Measurements from ENCODE around the gene BCL6. TPM values are rescaled to one million over a fixed set of nuclear protein-coding genes. Genes with fewer than 3 reads are reported as not detected.

Gene BCL6
- total and polyA plus RNA-seq, 10 of the 15 experiments (the other 5 are each of a cell fraction or from before 2014, with no cell fraction given), result 0.04 to 0.85 (median 0.15) TPM

DNA sequence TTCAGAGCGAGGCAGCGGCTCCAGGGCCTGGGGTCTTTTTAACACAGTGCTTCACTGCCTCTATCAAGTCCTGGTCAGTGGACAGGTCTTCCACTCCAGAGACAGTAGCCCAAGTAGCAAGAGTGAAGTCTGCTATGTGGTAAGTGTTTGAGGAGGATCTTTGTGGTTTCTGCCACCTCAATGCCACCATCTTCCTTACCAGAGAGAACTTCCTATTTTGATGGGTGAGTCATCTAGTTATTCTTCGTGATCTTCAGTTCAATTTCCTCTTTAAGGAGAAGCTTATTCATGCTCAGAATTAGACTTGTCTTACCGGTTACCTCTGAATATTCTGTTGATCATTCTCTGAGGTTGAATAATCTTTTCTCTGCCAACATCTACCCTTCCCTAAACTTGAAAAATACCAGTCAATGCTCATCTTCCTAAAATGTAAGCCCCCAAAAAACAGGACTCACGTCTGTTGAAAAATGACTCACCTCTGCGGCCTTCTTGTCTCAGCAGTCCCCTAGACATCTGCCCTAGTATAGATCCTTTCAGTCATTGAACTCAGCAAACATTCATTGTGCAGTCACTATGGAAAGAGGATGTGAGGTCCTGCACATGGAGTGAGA, 32.2 kb upstream of the BCL6 start (continued):
- TF ChIP-seq NBN (IDR thresholded peaks at IDR 0.05) (no peak), RUNX3 (IDR thresholded peaks at IDR 0.05; ENCODE audit: low read length) (peak; percentile 90), DPF2 (IDR thresholded peaks at IDR 0.05) (0 out of 2 replicates have a peak, but pooled peaks have one; percentile 26), IKZF1 (conservative IDR thresholded peaks at IDR 0.05) (peak; percentile 73), NFIC (IDR thresholded peaks at IDR 0.05; ENCODE audit: low read depth, low read length) (peak; percentile 58; the same call in 1 of the 2 replicates), MEF2A (IDR thresholded peaks at IDR 0.05; ENCODE audit: insufficient read depth, low read depth, low read length) (no peak), HDAC2 (IDR thresholded peaks at IDR 0.05) (no peak), CHD2 (IDR thresholded peaks at IDR 0.05; ENCODE audit: borderline replicate concordance, low read depth, low read length) (no peak), BMI1 (IDR thresholded peaks at IDR 0.05; ENCODE audit: borderline replicate concordance) (no peak), ZNF24 (IDR thresholded peaks at IDR 0.05) (no peak), IKZF2 (IDR thresholded peaks at IDR 0.05) (peak; percentile 71), HCFC1 (IDR thresholded peaks at IDR 0.05; ENCODE audit: low read length) (no peak)
- TF ChIP-seq, protein P1, sequence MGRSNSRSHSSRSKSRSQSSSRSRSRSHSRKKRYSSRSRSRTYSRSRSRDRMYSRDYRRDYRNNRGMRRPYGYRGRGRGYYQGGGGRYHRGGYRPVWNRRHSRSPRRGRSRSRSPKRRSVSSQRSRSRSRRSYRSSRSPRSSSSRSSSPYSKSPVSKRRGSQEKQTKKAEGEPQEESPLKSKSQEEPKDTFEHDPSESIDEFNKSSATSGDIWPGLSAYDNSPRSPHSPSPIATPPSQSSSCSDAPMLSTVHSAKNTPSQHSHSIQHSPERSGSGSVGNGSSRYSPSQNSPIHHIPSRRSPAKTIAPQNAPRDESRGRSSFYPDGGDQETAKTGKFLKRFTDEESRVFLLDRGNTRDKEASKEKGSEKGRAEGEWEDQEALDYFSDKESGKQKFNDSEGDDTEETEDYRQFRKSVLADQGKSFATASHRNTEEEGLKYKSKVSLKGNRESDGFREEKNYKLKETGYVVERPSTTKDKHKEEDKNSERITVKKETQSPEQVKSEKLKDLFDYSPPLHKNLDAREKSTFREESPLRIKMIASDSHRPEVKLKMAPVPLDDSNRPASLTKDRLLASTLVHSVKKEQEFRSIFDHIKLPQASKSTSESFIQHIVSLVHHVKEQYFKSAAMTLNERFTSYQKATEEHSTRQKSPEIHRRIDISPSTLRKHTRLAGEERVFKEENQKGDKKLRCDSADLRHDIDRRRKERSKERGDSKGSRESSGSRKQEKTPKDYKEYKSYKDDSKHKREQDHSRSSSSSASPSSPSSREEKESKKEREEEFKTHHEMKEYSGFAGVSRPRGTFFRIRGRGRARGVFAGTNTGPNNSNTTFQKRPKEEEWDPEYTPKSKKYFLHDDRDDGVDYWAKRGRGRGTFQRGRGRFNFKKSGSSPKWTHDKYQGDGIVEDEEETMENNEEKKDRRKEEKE (IDR thresholded peaks at IDR 0.05), result no peak
- TF ChIP-seq, protein P2, sequence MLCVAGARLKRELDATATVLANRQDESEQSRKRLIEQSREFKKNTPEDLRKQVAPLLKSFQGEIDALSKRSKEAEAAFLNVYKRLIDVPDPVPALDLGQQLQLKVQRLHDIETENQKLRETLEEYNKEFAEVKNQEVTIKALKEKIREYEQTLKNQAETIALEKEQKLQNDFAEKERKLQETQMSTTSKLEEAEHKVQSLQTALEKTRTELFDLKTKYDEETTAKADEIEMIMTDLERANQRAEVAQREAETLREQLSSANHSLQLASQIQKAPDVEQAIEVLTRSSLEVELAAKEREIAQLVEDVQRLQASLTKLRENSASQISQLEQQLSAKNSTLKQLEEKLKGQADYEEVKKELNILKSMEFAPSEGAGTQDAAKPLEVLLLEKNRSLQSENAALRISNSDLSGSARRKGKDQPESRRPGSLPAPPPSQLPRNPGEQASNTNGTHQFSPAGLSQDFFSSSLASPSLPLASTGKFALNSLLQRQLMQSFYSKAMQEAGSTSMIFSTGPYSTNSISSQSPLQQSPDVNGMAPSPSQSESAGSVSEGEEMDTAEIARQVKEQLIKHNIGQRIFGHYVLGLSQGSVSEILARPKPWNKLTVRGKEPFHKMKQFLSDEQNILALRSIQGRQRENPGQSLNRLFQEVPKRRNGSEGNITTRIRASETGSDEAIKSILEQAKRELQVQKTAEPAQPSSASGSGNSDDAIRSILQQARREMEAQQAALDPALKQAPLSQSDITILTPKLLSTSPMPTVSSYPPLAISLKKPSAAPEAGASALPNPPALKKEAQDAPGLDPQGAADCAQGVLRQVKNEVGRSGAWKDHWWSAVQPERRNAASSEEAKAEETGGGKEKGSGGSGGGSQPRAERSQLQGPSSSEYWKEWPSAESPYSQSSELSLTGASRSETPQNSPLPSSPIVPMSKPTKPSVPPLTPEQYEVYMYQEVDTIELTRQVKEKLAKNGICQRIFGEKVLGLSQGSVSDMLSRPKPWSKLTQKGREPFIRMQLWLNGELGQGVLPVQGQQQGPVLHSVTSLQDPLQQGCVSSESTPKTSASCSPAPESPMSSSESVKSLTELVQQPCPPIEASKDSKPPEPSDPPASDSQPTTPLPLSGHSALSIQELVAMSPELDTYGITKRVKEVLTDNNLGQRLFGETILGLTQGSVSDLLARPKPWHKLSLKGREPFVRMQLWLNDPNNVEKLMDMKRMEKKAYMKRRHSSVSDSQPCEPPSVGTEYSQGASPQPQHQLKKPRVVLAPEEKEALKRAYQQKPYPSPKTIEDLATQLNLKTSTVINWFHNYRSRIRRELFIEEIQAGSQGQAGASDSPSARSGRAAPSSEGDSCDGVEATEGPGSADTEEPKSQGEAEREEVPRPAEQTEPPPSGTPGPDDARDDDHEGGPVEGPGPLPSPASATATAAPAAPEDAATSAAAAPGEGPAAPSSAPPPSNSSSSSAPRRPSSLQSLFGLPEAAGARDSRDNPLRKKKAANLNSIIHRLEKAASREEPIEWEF (IDR thresholded peaks at IDR 0.05; ENCODE audit: insufficient replicate concordance, low read depth, low read length), result no peak
- TF ChIP-seq, protein P3, sequence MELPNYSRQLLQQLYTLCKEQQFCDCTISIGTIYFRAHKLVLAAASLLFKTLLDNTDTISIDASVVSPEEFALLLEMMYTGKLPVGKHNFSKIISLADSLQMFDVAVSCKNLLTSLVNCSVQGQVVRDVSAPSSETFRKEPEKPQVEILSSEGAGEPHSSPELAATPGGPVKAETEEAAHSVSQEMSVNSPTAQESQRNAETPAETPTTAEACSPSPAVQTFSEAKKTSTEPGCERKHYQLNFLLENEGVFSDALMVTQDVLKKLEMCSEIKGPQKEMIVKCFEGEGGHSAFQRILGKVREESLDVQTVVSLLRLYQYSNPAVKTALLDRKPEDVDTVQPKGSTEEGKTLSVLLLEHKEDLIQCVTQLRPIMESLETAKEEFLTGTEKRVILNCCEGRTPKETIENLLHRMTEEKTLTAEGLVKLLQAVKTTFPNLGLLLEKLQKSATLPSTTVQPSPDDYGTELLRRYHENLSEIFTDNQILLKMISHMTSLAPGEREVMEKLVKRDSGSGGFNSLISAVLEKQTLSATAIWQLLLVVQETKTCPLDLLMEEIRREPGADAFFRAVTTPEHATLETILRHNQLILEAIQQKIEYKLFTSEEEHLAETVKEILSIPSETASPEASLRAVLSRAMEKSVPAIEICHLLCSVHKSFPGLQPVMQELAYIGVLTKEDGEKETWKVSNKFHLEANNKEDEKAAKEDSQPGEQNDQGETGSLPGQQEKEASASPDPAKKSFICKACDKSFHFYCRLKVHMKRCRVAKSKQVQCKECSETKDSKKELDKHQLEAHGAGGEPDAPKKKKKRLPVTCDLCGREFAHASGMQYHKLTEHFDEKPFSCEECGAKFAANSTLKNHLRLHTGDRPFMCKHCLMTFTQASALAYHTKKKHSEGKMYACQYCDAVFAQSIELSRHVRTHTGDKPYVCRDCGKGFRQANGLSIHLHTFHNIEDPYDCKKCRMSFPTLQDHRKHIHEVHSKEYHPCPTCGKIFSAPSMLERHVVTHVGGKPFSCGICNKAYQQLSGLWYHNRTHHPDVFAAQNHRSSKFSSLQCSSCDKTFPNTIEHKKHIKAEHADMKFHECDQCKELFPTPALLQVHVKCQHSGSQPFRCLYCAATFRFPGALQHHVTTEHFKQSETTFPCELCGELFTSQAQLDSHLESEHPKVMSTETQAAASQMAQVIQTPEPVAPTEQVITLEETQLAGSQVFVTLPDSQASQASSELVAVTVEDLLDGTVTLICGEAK (IDR thresholded peaks at IDR 0.05; ENCODE audit: borderline replicate concordance), result no peak
- TF ChIP-seq, protein P4, sequence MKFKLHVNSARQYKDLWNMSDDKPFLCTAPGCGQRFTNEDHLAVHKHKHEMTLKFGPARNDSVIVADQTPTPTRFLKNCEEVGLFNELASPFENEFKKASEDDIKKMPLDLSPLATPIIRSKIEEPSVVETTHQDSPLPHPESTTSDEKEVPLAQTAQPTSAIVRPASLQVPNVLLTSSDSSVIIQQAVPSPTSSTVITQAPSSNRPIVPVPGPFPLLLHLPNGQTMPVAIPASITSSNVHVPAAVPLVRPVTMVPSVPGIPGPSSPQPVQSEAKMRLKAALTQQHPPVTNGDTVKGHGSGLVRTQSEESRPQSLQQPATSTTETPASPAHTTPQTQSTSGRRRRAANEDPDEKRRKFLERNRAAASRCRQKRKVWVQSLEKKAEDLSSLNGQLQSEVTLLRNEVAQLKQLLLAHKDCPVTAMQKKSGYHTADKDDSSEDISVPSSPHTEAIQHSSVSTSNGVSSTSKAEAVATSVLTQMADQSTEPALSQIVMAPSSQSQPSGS (IDR thresholded peaks at IDR 0.05; ENCODE audit: low read length), result no peak
